WERI-Rb-1 (cell line): ENCODE measurements around the gene TNKS1BP1.

Source experiments
- DNase-seq: peaks from one replicate; pipeline ENCODE4 v3.0.0-alpha.2; 2020
- H3K27ac ChIP-seq: fragments of 250-450 bp; sonication (Bioruptor Pico); 2 replicates; pipeline ENCODE4 v1.5.1; 2020; ENCODE audit warnings: mild to moderate bottlenecking, moderate library complexity
- H3K27me3 ChIP-seq: fragments of 250-450 bp; sonication (Bioruptor Pico); 2 replicates; pipeline ENCODE4 v1.5.1; 2021; ENCODE audit warnings: mild to moderate bottlenecking, low read depth, moderate library complexity; ENCODE audit not compliant: insufficient read depth, severe bottlenecking
- H3K36me3 ChIP-seq: fragments of 250-450 bp; sonication (Bioruptor Pico); 2 replicates; pipeline ENCODE4 v1.5.1; 2020; ENCODE audit warnings: mild to moderate bottlenecking, moderate library complexity
- H3K4me3 ChIP-seq: 2 replicates; pipeline ENCODE4 v1.5.1; 2011; ENCODE audit warnings: low read depth, mild to moderate bottlenecking, control low read depth, low read length
- H3K9me3 ChIP-seq: fragments of 250-450 bp; sonication (Bioruptor Pico); 2 replicates; pipeline ENCODE4 v1.5.1; 2021; ENCODE audit warnings: mild to moderate bottlenecking, moderate library complexity; ENCODE audit not compliant: severe bottlenecking
- TF ChIP-seq, protein P1 (sequence below): IDR thresholded peaks from 2 replicates; pipeline ENCODE4 v1.5.1; 2011; ENCODE audit warnings: low read depth, mild to moderate bottlenecking, control low read depth, inconsistent platforms, low read length

TNKS1BP1 gene

DNA sequence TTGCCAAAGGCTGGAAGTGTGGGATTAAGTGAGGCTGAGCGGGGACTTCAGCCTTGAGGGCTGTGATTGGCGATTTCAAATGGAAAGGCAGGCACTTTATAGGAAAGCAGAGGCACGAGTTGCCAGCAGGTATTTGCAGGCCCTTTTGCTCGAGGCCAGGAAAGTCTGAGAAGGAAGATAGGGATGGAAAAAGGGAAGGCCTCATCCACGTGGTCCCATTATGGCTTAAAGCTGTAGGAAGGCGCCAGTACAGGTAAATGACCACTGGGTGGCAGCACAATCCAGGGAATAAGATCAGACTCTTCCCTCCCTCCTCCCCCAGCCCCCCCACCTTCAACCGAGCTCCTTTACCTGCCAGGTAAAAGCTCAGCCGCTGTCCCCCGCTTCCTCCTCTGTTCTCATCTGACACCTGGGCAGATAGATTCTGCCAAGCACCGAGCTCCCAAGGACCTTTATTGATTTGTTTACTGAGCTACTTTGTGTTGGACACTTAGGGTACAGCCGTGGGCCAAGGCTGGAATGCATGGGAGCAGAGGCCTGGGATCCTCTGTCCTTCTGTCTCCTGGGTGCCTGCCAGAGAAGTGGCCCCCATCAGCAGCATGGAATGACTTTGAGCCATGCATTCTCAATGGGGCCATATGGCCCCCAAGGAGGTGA, 20.9 kb upstream of the TNKS1BP1 start:
- Histone ChIP-seq H3K4me3 (no peak overlapping the region), H3K27ac (peak overlapping the region; percentile 37; the same call in 1 of the 2 replicates), H3K9me3 (no peaks in the 10 kb centered on the region), H3K36me3 (no peaks in the 10 kb centered on the region), H3K27me3 (no peaks in the 10 kb centered on the region)
- peak; percentile 78 for DNase-seq
- TF ChIP-seq, protein P1, sequence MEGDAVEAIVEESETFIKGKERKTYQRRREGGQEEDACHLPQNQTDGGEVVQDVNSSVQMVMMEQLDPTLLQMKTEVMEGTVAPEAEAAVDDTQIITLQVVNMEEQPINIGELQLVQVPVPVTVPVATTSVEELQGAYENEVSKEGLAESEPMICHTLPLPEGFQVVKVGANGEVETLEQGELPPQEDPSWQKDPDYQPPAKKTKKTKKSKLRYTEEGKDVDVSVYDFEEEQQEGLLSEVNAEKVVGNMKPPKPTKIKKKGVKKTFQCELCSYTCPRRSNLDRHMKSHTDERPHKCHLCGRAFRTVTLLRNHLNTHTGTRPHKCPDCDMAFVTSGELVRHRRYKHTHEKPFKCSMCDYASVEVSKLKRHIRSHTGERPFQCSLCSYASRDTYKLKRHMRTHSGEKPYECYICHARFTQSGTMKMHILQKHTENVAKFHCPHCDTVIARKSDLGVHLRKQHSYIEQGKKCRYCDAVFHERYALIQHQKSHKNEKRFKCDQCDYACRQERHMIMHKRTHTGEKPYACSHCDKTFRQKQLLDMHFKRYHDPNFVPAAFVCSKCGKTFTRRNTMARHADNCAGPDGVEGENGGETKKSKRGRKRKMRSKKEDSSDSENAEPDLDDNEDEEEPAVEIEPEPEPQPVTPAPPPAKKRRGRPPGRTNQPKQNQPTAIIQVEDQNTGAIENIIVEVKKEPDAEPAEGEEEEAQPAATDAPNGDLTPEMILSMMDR, result peak; percentile 69

DNA sequence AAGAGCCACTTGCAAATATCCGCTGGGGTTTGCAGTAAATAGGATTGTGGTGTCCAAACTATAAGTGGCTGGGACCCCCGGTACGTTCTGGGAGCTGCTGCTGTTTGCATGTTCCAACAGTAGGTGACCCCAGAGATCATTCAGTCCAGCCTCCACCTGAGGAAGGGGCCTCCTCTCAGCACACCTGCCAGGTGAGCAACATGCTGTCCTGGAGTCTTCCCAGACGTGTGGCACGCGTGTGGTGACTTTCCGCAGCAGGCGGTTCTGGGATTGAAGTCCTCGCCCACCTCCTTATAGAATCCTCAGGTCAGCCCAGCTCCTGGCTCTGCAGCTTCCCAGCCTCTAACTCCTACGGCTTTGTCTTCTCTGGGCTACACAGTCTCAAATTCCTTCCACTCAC, 20.1 kb upstream of the TNKS1BP1 start:
- no peaks in the 10 kb centered on the region for H3K36me3 ChIP-seq
- TF ChIP-seq, protein P1, result 0 out of 2 replicates have a peak, but pooled peaks have one; percentile 0
- no peaks in the 10 kb centered on the region for H3K9me3 ChIP-seq
- H3K4me3 ChIP-seq, result no peak overlapping the region
- no peak overlapping the region for H3K27ac ChIP-seq
- no peak for DNase-seq
- H3K27me3 ChIP-seq, result no peaks in the 10 kb centered on the region

DNA sequence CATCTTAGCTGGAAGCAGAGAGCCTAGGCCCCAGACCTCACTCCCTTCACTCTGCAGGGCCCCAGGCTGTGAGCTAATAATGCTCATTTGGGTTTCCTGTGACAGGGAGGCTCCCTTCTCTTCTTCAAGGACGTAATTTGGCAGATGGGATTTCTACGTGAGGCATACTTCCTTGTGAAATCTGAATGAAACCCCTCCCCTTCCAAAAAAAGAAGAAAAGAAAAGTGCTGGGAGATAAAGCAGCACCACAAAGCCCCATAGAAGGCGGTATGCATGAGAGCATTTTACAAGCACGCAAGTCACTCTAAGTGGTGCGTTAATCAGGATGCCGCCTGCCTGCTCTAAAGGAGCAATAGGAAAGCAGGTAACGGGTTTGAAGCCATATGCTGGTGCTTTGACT, 19.1 kb upstream of the TNKS1BP1 start:
- Histone ChIP-seq H3K4me3 (no peak overlapping the region), H3K27ac (no peak overlapping the region), H3K27me3 (no peaks in the 10 kb centered on the region), H3K9me3 (no peaks in the 10 kb centered on the region), H3K36me3 (no peaks in the 10 kb centered on the region)
- DNase-seq, result no peak
- TF ChIP-seq, protein P1, result no peak

DNA sequence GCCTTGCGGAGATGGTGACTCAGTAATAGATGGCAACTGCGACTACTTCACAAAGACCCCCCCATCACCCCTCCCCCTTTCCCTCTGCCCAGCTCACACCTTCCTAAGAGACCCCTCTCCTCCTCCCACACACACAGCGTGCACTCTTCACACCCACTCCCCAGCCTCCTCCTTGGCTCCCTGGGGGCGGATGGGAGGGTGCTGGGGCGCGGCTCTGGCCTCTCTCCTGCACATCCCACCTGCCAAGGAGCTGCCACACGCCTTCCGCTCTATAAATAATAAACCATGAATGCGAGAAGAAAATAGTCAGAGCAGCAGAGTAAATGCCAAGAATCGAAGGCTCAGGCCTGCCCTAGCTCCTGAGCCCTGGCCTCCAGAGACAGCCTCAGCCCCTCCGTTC, 17.9 kb upstream of the TNKS1BP1 start:
- no peak for DNase-seq
- Histone ChIP-seq H3K36me3 (no peaks in the 10 kb centered on the region), H3K4me3 (no peak overlapping the region), H3K9me3 (no peaks in the 10 kb centered on the region), H3K27me3 (no peaks in the 10 kb centered on the region), H3K27ac (no peak overlapping the region)
- TF ChIP-seq, protein P1, result no peak

DNA sequence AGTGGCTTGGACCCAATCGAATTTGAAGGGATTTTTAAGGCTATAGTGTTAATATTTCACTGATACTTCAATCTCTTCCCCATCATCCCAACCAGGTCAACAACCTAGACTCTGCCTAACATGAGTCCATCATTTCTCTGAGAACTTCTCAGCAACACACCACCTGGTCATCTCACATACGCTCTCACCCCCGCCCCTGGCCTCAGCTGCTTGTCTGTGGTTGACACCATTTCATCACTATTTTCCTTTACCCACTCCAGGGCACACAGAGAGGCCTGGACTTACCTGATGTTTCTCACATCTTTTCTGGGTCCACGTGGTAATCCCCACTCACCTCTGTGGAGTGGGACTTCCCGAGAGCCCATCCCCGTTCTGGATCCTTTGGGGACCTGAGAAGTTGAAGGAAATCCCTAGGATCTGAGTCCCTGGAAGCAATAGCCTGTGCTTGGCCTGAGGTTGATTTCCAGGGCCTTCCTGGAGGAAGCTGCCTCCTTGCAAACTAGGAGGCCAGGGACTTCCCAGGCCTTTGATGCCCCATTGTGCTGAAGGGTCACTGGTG, 16.6 kb upstream of the TNKS1BP1 start:
- Histone ChIP-seq H3K27ac (no peak overlapping the region), H3K4me3 (no peak overlapping the region), H3K27me3 (no peaks in the 10 kb centered on the region), H3K9me3 (no peaks in the 10 kb centered on the region), H3K36me3 (no peaks in the 10 kb centered on the region)
- DNase-seq, result no peak
- TF ChIP-seq, protein P1, result no peak
